WTC11 (cell line): Measurements from ENCODE around the gene PRKRIP1. TPM values are rescaled to one million over a fixed set of nuclear protein-coding genes. Genes with fewer than 3 reads are reported as not detected.

ENCODE experiments used
- ATAC-seq: fragments of 200-7000 bp; cut with Tn5 transposase; 2 replicates; pipeline ENCODE4 v1.10.0; 2021; ENCODE audit warnings: mild to moderate bottlenecking, moderate library complexity
- CTCF ChIA-PET: fragments of 300-600 bp; sonication (Branson Sonifier 250); formaldehyde crosslinking; loops from one replicate; lab custom pipeline; 2021; ENCODE audit warnings: antibody characterized with exemption; lab: Charles Lee
- POLR2A ChIA-PET: fragments of 350-600 bp; sonication (Branson Sonifier 250); formaldehyde crosslinking; loops from one replicate; lab custom pipeline; 2021; ENCODE audit warnings: antibody characterized with exemption; lab: Charles Lee
- DNase-seq: peaks from one replicate; pipeline ENCODE4 v3.0.0; 2021; ENCODE audit warnings: low spot score
- H3K27ac Mint-ChIP-seq: 2 replicates; pipeline ENCODE4 v1.8.0; 2021; ENCODE audit warnings: mixed read lengths
- H3K27me3 Mint-ChIP-seq: 2 replicates; pipeline ENCODE4 v1.8.0; 2021; ENCODE audit warnings: low read depth, mild to moderate bottlenecking, moderate library complexity, mixed read lengths
- H3K36me3 Mint-ChIP-seq: 2 replicates; pipeline ENCODE4 v1.8.0; 2021; ENCODE audit warnings: mixed read lengths
- H3K4me1 Mint-ChIP-seq: 2 replicates; pipeline ENCODE4 v1.8.0; 2022; ENCODE audit warnings: mixed read lengths
- H3K4me3 Mint-ChIP-seq: 2 replicates; pipeline ENCODE4 v1.8.0; 2021; ENCODE audit warnings: mild to moderate bottlenecking, moderate library complexity, mixed read lengths
- H3K9me3 Mint-ChIP-seq: 2 replicates; pipeline ENCODE4 v1.8.0; 2021; ENCODE audit warnings: mixed read lengths
- ATF2 ChIP-seq: sonication (generic); formaldehyde crosslinking; IDR thresholded peaks from 2 replicates; pipeline ENCODE4 v1.8.1; 2022; ENCODE audit warnings: low read depth, missing genetic modification reagents, borderline replicate concordance
- CREM ChIP-seq: sonication (generic); formaldehyde crosslinking; IDR thresholded peaks from 2 replicates; pipeline ENCODE4 v1.8.1; 2022; ENCODE audit warnings: mild to moderate bottlenecking, missing genetic modification reagents, moderate library complexity
- ESRRA ChIP-seq: sonication (generic); formaldehyde crosslinking; IDR thresholded peaks from 2 replicates; pipeline ENCODE4 v1.8.1; 2022; ENCODE audit warnings: mild to moderate bottlenecking, missing genetic modification reagents, borderline replicate concordance
- GRHL2 ChIP-seq: fragments of 250-450 bp; sonication (Bioruptor Pico); IDR thresholded peaks from 2 replicates; pipeline ENCODE4 v1.8.0; 2022; ENCODE audit warnings: mild to moderate bottlenecking, moderate library complexity; ENCODE audit not compliant: insufficient replicate concordance, severe bottlenecking
- HMGA2 ChIP-seq: fragments of 250-450 bp; sonication (Bioruptor Pico); IDR thresholded peaks from 2 replicates; pipeline ENCODE4 v1.4.0; 2021; ENCODE audit warnings: mild to moderate bottlenecking, moderate library complexity
- MYBL2 ChIP-seq: sonication (generic); formaldehyde crosslinking; IDR thresholded peaks from 2 replicates; pipeline ENCODE4 v1.8.1; 2023; ENCODE audit warnings: mild to moderate bottlenecking, moderate library complexity, missing genetic modification reagents
- NR3C1 ChIP-seq: sonication (generic); formaldehyde crosslinking; conservative IDR thresholded peaks from 2 replicates; pipeline ENCODE4 v1.8.1; 2023; ENCODE audit warnings: low read depth, mild to moderate bottlenecking, missing genetic modification reagents
- OVOL2 ChIP-seq: fragments of 250-450 bp; sonication (Bioruptor Pico); IDR thresholded peaks from 2 replicates; pipeline ENCODE4 v1.9.0; 2021; ENCODE audit warnings: mild to moderate bottlenecking, borderline replicate concordance
- PRRX2 ChIP-seq: fragments of 250-450 bp; sonication (Bioruptor Pico); IDR thresholded peaks from 2 replicates; pipeline ENCODE4 v1.8.0; 2021; ENCODE audit warnings: mild to moderate bottlenecking
- RELA ChIP-seq: sonication (generic); formaldehyde crosslinking; IDR thresholded peaks from 2 replicates; pipeline ENCODE4 v1.8.1; 2022; ENCODE audit warnings: missing genetic modification reagents, mild to moderate bottlenecking, borderline replicate concordance
- SMAD4 ChIP-seq: sonication (generic); formaldehyde crosslinking; IDR thresholded peaks from 2 replicates; pipeline ENCODE4 v1.8.0; 2022; ENCODE audit warnings: mild to moderate bottlenecking, missing genetic modification reagents
- TEAD4 ChIP-seq: sonication (generic); formaldehyde crosslinking; IDR thresholded peaks from 2 replicates; pipeline ENCODE4 v1.8.0; 2022; ENCODE audit warnings: mild to moderate bottlenecking, missing genetic modification reagents
- USF2 ChIP-seq: sonication (generic); formaldehyde crosslinking; IDR thresholded peaks from 2 replicates; pipeline ENCODE4 v1.8.1; 2023; ENCODE audit warnings: mild to moderate bottlenecking, missing genetic modification reagents, moderate library complexity
- ZBTB43 ChIP-seq: sonication (generic); formaldehyde crosslinking; IDR thresholded peaks from 2 replicates; pipeline ENCODE4 v1.8.1; 2023; ENCODE audit warnings: mild to moderate bottlenecking, missing genetic modification reagents
- ZMAT4 ChIP-seq: fragments of 250-450 bp; sonication (Bioruptor Pico); IDR thresholded peaks from 2 replicates; pipeline ENCODE4 v1.9.0; 2021; ENCODE audit warnings: mild to moderate bottlenecking
- ZNF121 ChIP-seq: sonication (generic); formaldehyde crosslinking; IDR thresholded peaks from 2 replicates; pipeline ENCODE4 v1.8.0; 2023; ENCODE audit warnings: missing genetic modification reagents
- ZNF219 ChIP-seq: sonication (generic); formaldehyde crosslinking; IDR thresholded peaks from 2 replicates; pipeline ENCODE4 v1.8.0; 2023; ENCODE audit warnings: missing genetic modification reagents, mild to moderate bottlenecking, borderline replicate concordance
- ZNF232 ChIP-seq: sonication (generic); formaldehyde crosslinking; IDR thresholded peaks from 2 replicates; pipeline ENCODE4 v1.8.0; 2022; ENCODE audit warnings: mild to moderate bottlenecking, missing genetic modification reagents
- ZNF317 ChIP-seq: sonication (generic); formaldehyde crosslinking; IDR thresholded peaks from 2 replicates; pipeline ENCODE4 v1.8.1; 2023; ENCODE audit warnings: low read depth, mild to moderate bottlenecking, moderate library complexity, missing genetic modification reagents, borderline replicate concordance
- ZNF396 ChIP-seq: fragments of 250-450 bp; sonication (Bioruptor Pico); IDR thresholded peaks from 2 replicates; pipeline ENCODE4 v1.8.0; 2021; ENCODE audit warnings: mild to moderate bottlenecking, moderate library complexity, borderline replicate concordance
- ZNF671 ChIP-seq: fragments of 250-450 bp; sonication (Bioruptor Pico); IDR thresholded peaks from 2 replicates; pipeline ENCODE4 v1.8.0; 2021; ENCODE audit warnings: mild to moderate bottlenecking
- total RNA-seq: library from RNA; stranded (reverse); gene quantifications from 3 replicates; pipeline ENCODE4 v1.2.3, GENCODE V29; 2021
- TF ChIP-seq, protein P1 (sequence below): sonication (generic); formaldehyde crosslinking; IDR thresholded peaks from 2 replicates; pipeline ENCODE4 v1.8.1; 2023; ENCODE audit warnings: mild to moderate bottlenecking, missing genetic modification reagents, moderate library complexity
- TF ChIP-seq, protein P2 (sequence below): sonication (generic); formaldehyde crosslinking; IDR thresholded peaks from 2 replicates; pipeline ENCODE4 v1.8.1; 2022; ENCODE audit warnings: mild to moderate bottlenecking, moderate library complexity, missing genetic modification reagents
- TF ChIP-seq, protein P3 (sequence below): sonication (generic); formaldehyde crosslinking; IDR thresholded peaks from 2 replicates; pipeline ENCODE4 v1.8.1; 2023; ENCODE audit warnings: mild to moderate bottlenecking, missing genetic modification reagents, borderline replicate concordance

PRKRIP1 gene
- total RNA-seq, 1 experiment from 2014 or later, result 27.5 TPM

- TF ChIP-seq MYBL2 (CRISPR knock-in tag) (no peak), ZNF219 (no peak), ESRRA (CRISPR knock-in tag) (no peak), TEAD4 (no peak), ZNF121 (CRISPR knock-in tag) (peak; percentile 90), ZBTB43 (CRISPR knock-in tag) (no peak)
- TF ChIP-seq, all 79 proteins: peak for 1
- ChIA-PET POLR2A (no interaction called here), CTCF (interaction anchor here (1.5 kb wide), 1 partner anchor 13 kb away, joined by 7 read pairs; no protein-coding TSS in a partner anchor)
- Mint-ChIP-seq H3K4me3 (no peak overlapping the region), H3K9me3 (no peaks in the 10 kb centered on the region), H3K27me3 (no peaks in the 10 kb centered on the region), H3K27ac (no peak overlapping the region), H3K4me1 (peaks cover 15% of the 10 kb centered on the region), H3K36me3 (peaks cover 31% of the 10 kb centered on the region)
- peak; percentile 67 for ATAC-seq
- DNase-seq, result peak; percentile 38
Measured at GRCh38 chr7:102425639-102426267, 29.6 kb downstream of the PRKRIP1 start.

GRCh38 chr7:102426268-102427018 is 30.3 kb downstream of the PRKRIP1 start:
- CTCF ChIA-PET, result interaction anchor here (1.5 kb wide), 1 partner anchor 14 kb away, joined by 7 read pairs; no protein-coding TSS in a partner anchor
- no peak for ATAC-seq

More at GRCh38 chr7:102426268-102427018, 30.3 kb downstream of the PRKRIP1 start:
- POLR2A ChIA-PET, result no interaction called here
- H3K4me3 Mint-ChIP-seq, result no peak overlapping the region
- TF ChIP-seq ZNF232 (CRISPR knock-in tag), result no peak
- no peak for TF ChIP-seq SMAD4 (CRISPR knock-in tag)
- TF ChIP-seq CREM (CRISPR knock-in tag), result no peak
- TF ChIP-seq ZNF396 (CRISPR knock-in tag), result no peak
- no peak for TF ChIP-seq ZMAT4 (CRISPR knock-in tag)
- TF ChIP-seq GRHL2, result no peak
- TF ChIP-seq, protein P1, sequence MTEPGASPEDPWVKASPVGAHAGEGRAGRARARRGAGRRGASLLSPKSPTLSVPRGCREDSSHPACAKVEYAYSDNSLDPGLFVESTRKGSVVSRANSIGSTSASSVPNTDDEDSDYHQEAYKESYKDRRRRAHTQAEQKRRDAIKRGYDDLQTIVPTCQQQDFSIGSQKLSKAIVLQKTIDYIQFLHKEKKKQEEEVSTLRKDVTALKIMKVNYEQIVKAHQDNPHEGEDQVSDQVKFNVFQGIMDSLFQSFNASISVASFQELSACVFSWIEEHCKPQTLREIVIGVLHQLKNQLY (CRISPR knock-in tag), result no peak
- no peak for TF ChIP-seq RELA (CRISPR knock-in tag)
- TF ChIP-seq, protein P2, sequence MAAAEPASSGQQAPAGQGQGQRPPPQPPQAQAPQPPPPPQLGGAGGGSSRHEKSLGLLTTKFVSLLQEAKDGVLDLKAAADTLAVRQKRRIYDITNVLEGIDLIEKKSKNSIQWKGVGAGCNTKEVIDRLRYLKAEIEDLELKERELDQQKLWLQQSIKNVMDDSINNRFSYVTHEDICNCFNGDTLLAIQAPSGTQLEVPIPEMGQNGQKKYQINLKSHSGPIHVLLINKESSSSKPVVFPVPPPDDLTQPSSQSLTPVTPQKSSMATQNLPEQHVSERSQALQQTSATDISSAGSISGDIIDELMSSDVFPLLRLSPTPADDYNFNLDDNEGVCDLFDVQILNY (CRISPR knock-in tag), result no peak
- no peak for TF ChIP-seq OVOL2 (CRISPR knock-in tag)
- no peak for TF ChIP-seq NR3C1 (CRISPR knock-in tag)
- no peak for TF ChIP-seq HMGA2 (CRISPR knock-in tag)
- TF ChIP-seq ZNF317 (CRISPR knock-in tag), result no peak
- TF ChIP-seq ATF2 (CRISPR knock-in tag), result no peak
- TF ChIP-seq ZNF671, result no peak
- no peak for TF ChIP-seq PRRX2 (CRISPR knock-in tag)
- TF ChIP-seq, protein P3, sequence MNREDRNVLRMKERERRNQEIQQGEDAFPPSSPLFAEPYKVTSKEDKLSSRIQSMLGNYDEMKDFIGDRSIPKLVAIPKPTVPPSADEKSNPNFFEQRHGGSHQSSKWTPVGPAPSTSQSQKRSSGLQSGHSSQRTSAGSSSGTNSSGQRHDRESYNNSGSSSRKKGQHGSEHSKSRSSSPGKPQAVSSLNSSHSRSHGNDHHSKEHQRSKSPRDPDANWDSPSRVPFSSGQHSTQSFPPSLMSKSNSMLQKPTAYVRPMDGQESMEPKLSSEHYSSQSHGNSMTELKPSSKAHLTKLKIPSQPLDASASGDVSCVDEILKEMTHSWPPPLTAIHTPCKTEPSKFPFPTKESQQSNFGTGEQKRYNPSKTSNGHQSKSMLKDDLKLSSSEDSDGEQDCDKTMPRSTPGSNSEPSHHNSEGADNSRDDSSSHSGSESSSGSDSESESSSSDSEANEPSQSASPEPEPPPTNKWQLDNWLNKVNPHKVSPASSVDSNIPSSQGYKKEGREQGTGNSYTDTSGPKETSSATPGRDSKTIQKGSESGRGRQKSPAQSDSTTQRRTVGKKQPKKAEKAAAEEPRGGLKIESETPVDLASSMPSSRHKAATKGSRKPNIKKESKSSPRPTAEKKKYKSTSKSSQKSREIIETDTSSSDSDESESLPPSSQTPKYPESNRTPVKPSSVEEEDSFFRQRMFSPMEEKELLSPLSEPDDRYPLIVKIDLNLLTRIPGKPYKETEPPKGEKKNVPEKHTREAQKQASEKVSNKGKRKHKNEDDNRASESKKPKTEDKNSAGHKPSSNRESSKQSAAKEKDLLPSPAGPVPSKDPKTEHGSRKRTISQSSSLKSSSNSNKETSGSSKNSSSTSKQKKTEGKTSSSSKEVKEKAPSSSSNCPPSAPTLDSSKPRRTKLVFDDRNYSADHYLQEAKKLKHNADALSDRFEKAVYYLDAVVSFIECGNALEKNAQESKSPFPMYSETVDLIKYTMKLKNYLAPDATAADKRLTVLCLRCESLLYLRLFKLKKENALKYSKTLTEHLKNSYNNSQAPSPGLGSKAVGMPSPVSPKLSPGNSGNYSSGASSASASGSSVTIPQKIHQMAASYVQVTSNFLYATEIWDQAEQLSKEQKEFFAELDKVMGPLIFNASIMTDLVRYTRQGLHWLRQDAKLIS (CRISPR knock-in tag), result no peak
- no peak for TF ChIP-seq USF2 (CRISPR knock-in tag)
- no peak for DNase-seq
- H3K27ac Mint-ChIP-seq, result no peak overlapping the region
- peaks cover 21% of the 10 kb centered on the region for H3K4me1 Mint-ChIP-seq
- H3K9me3 Mint-ChIP-seq, result no peaks in the 10 kb centered on the region
- H3K27me3 Mint-ChIP-seq, result no peaks in the 10 kb centered on the region
- H3K36me3 Mint-ChIP-seq, result peaks cover 27% of the 10 kb centered on the region
